WERI-Rb-1 (cell line): ENCODE measurements around the gene NSMCE1.

Experiments used
- DNase-seq: peaks from one replicate; pipeline ENCODE4 v3.0.0-alpha.2; 2020
- H3K27ac ChIP-seq: fragments of 250-450 bp; sonication (Bioruptor Pico); 2 replicates; pipeline ENCODE4 v1.5.1; 2020; ENCODE audit warnings: mild to moderate bottlenecking, moderate library complexity
- H3K27me3 ChIP-seq: fragments of 250-450 bp; sonication (Bioruptor Pico); 2 replicates; pipeline ENCODE4 v1.5.1; 2021; ENCODE audit warnings: mild to moderate bottlenecking, low read depth, moderate library complexity; ENCODE audit not compliant: insufficient read depth, severe bottlenecking
- H3K36me3 ChIP-seq: fragments of 250-450 bp; sonication (Bioruptor Pico); 2 replicates; pipeline ENCODE4 v1.5.1; 2020; ENCODE audit warnings: mild to moderate bottlenecking, moderate library complexity
- H3K4me3 ChIP-seq: 2 replicates; pipeline ENCODE4 v1.5.1; 2011; ENCODE audit warnings: low read depth, mild to moderate bottlenecking, control low read depth, low read length
- H3K9me3 ChIP-seq: fragments of 250-450 bp; sonication (Bioruptor Pico); 2 replicates; pipeline ENCODE4 v1.5.1; 2021; ENCODE audit warnings: mild to moderate bottlenecking, moderate library complexity; ENCODE audit not compliant: severe bottlenecking
- CTCF ChIP-seq: IDR thresholded peaks from 2 replicates; pipeline ENCODE4 v1.5.1; 2011; ENCODE audit warnings: low read depth, mild to moderate bottlenecking, control low read depth, inconsistent platforms, low read length

Gene NSMCE1

DNA sequence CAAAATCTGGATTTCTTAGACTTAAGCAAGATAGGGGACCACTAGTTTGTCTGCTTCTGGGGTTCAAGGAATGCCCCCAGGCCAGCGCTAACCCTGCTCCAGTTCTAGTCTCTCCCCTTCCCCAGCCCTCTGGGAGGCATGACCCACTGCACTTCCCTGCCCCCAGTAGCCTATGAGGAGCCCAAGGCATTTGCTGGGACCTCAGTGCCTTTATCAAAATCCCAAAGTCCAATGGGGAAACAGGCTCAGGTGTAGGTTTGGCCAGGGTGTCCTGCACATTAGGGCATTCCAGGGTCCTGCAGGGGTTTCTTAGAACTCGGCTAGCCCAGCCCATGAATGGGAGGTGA is 46.4 kb upstream of the NSMCE1 start:
- Histone ChIP-seq H3K36me3 (no peaks in the 10 kb centered on the region; the same call in none of the 2 replicates), H3K4me3 (no peak overlapping the region), H3K9me3 (no peaks in the 10 kb centered on the region), H3K27me3 (no peaks in the 10 kb centered on the region), H3K27ac (no peak overlapping the region)
- TF ChIP-seq CTCF: no peak
- no peak for DNase-seq

DNA sequence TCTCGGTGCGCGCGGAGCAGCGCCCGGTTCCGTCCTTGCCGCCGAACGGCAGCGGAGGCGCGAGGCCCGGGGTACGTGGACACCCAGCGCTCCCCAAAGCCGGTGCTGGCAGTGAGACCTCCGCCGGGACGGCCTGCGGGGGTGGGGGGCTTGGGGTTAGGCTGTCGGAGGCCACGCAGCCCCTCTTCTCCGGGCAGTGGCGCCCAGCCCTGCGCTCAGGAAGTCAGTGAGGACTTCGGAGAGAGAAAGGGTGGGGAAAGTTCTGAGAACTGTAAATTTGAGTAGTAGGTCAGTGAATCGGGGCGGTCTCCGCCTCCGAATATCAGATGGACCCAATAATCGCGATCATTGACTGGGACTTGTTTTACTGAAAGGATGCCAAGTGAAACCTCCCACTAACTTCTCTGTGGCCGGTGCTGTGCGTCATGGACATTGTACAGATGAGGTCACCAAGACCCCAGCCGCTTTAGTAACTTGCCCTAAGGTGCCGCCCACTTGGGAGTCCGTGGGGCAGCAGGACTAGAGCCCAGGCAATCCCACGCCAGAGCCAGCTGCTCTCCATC is 45.7 kb upstream of the NSMCE1 start:
- DNase-seq: peak; percentile 35
- TF ChIP-seq CTCF: no peak
- H3K27me3 ChIP-seq: no peaks in the 10 kb centered on the region
- H3K36me3 ChIP-seq: no peaks in the 10 kb centered on the region; the same call in none of the 2 replicates
- H3K4me3 ChIP-seq: peak overlapping the region; percentile 87
- no peaks in the 10 kb centered on the region for H3K9me3 ChIP-seq
- peak overlapping the region; percentile 40 for H3K27ac ChIP-seq

DNA sequence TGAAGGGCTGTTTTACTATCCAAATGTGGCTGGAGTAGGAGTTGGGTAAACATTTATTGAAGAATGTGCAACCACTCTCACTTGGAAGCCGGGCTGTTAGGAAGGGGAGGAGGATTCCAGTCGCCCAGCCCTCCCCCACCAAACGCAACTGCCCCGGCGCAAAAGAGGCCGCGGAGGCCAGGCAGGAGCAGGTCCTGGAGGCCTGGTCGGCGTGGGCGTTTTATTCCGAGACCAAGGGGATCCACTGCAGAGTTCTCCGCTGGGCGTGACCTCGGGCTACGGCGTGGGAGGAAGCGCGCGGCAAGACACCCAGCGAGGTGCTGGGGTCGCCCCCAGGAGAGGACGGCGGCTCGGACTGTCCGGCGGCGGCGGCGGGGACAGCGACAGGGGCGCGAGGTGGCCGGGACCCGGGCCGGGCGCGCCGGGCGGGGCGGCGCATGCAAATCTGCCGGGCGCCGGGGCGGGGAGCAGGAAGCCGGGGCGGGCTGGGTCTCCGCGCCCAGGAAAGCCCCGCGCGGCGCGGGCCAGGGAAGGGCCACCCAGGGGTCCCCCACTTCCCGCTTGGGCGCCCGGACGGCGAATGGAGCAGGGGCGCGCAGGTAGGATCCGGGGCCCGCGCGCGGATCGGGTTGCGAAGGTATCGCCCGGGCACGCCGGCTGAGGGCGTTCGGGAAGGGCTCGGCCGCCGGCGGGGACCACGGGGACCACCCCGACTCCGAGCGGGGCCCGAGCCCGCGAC is 45.0 kb upstream of the NSMCE1 start, which contains the start of gene IL4R:
Gene IL4R (plus strand): TSS at position 553 of the 739 bp plus-strand sequence. CDS start 26,230 bp downstream, outside the sequence.
- Histone ChIP-seq H3K36me3 (no peaks in the 10 kb centered on the region; the same call in 1 of the 2 replicates), H3K4me3 (peak within 1 kb of the TSS; percentile 87), H3K9me3 (no peaks in the 10 kb centered on the region), H3K27me3 (no peaks in the 10 kb centered on the region), H3K27ac (peak within 1 kb of the TSS; percentile 40)
- DNase-seq: peak; percentile 64
- TF ChIP-seq CTCF: no peak

GRCh38 chr16:27312580-27313421 is 44.2 kb upstream of the NSMCE1 start:
- H3K27ac ChIP-seq: no peak overlapping the region
- H3K4me3 ChIP-seq: peak overlapping the region; percentile 87
- no peaks in the 10 kb centered on the region for H3K9me3 ChIP-seq
- no peaks in the 10 kb centered on the region for H3K27me3 ChIP-seq
- DNase-seq: no peak
- no peaks in the 10 kb centered on the region for H3K36me3 ChIP-seq
- TF ChIP-seq CTCF: no peak

- DNase-seq: no peak
- no peak overlapping the region for H3K4me3 ChIP-seq
- no peak for TF ChIP-seq CTCF
- no peak overlapping the region for H3K27ac ChIP-seq
- no peaks in the 10 kb centered on the region for H3K9me3 ChIP-seq
- no peaks in the 10 kb centered on the region for H3K36me3 ChIP-seq
- H3K27me3 ChIP-seq: no peaks in the 10 kb centered on the region
These were observed 43.3 kb upstream of the NSMCE1 start for GRCh38 chr16:27311897-27312303.
